ENCODE results near the gene SHISA5. TPM values are rescaled to one million over a fixed set of nuclear protein-coding genes. Genes with fewer than 3 reads are reported as not detected.

SHISA5 gene
- polyA plus RNA-seq, 2 donors = 54.0 to 94.9 TPM

DNA sequence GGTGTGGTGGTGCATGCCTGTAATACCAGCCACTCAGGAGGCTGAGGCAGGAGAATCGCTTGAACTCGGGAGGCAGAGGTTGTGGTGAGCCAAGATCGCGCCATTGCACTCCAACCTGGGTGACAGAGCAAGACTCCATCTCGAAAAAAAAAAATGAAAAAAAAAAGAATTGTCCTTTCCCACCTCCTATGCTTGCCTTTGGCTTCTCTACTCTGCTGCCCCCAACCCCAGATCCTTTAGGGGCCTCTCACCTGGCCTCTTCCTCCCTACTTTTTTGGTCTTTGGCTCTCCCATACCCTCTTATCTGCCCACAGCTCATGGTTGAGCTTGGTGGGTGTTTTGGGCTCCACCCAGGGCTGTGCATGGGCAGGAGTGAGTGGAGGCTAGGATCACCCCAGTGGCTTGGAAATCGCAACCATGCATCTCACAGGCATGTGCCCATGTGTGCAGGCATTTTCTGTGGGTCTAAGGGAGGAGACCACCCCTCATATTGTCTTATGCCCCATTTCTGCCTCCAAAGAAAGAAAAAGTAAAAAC, 2.1 kb upstream of the SHISA5 start:
- Histone ChIP-seq H3K36me3 (ENCODE audit: control insufficient read depth in 2 of 2, insufficient read depth in 2 of 2, low read length in 1 of 2) (peaks cover 0 to 2% of the 10 kb centered on the region in 2 donors), H3K27ac (ENCODE audit: low read depth in 2 of 2, low read length in 1 of 2) (peak overlapping the region; percentile 37 to 52), H3K4me3 (ENCODE audit: low read depth in 1 of 2, low read length in 2 of 2) (no peak overlapping the region), H3K4me1 (ENCODE audit: control insufficient read depth in 2 of 2, insufficient read depth in 2 of 2, low read length in 1 of 2) (peaks cover 13 to 18% of the 10 kb centered on the region in 2 donors), H3K27me3 (ENCODE audit: control insufficient read depth in 1 of 2, insufficient read depth in 2 of 2, low read length in 2 of 2) (no peaks in the 10 kb centered on the region), H3K9me3 (ENCODE audit: control insufficient read depth in 2 of 2, insufficient read depth in 1 of 2, low read depth in 1 of 2, low read length in 1 of 2) (no peaks in the 10 kb centered on the region)
- WGBS, 2 donors = 92 to 95% methylated on average over 6 of the region's 6 CpGs

DNA sequence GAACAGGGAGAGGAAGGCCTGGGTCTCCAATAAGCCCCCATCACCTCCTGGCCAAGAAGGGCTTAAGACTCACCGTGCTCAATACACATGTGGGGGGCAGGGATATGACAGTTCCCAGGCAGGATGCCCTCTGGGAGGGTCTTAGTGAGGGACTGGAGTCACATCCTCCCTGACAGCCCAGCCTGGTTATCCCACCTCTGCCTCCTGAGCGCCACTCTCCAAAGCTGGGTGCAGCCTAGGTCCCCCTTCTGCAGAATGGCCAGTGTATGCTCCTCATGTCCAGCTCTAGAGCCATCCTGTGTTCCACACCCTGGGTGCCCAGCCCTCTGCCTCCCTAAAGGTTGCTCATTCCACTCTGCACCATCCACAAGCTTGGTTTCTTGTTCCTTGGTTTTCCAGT, 1.2 kb upstream of the SHISA5 start:
- H3K27ac ChIP-seq (ENCODE audit: low read depth in 2 of 2, low read length in 1 of 2) = peak overlapping the region; percentile 57 to 98
- H3K4me3 ChIP-seq (ENCODE audit: low read depth in 1 of 2, low read length in 2 of 2) = no peak overlapping the region
- H3K36me3 ChIP-seq (ENCODE audit: control insufficient read depth in 2 of 2, insufficient read depth in 2 of 2, low read length in 1 of 2) = peaks cover 0 to 2% of the 10 kb centered on the region in 2 donors
- peaks cover 13 to 25% of the 10 kb centered on the region in 2 donors for H3K4me1 ChIP-seq (ENCODE audit: control insufficient read depth in 2 of 2, insufficient read depth in 2 of 2, low read length in 1 of 2)
- no peaks in the 10 kb centered on the region for H3K9me3 ChIP-seq (ENCODE audit: control insufficient read depth in 2 of 2, insufficient read depth in 1 of 2, low read depth in 1 of 2, low read length in 1 of 2)
- 75 to 80% methylated on average over 2 of the region's 2 CpGs for WGBS, 2 donors
- H3K27me3 ChIP-seq (ENCODE audit: control insufficient read depth in 1 of 2, insufficient read depth in 2 of 2, low read length in 2 of 2) = no peaks in the 10 kb centered on the region

- Histone ChIP-seq H3K9me3 (ENCODE audit: control insufficient read depth in 2 of 2, insufficient read depth in 1 of 2, low read depth in 1 of 2, low read length in 1 of 2) (no peaks in the 10 kb centered on the region), H3K4me1 (ENCODE audit: control insufficient read depth in 2 of 2, insufficient read depth in 2 of 2, low read length in 1 of 2) (peaks cover 13 to 25% of the 10 kb centered on the region in 2 donors), H3K27me3 (ENCODE audit: control insufficient read depth in 1 of 2, insufficient read depth in 2 of 2, low read length in 2 of 2) (no peaks in the 10 kb centered on the region), H3K4me3 (ENCODE audit: low read depth in 1 of 2, low read length in 2 of 2) (peak overlapping the region; percentile 69 to 82), H3K27ac (ENCODE audit: low read depth in 2 of 2, low read length in 1 of 2) (peak overlapping the region; percentile 96 to 98), H3K36me3 (ENCODE audit: control insufficient read depth in 2 of 2, insufficient read depth in 2 of 2, low read length in 1 of 2) (peaks cover 3 to 7% of the 10 kb centered on the region in 2 donors)
- WGBS, 2 donors = 5 to 13% methylated on average over 25 to 26 of the region's 26 CpGs
Observed at GRCh38 chr3:48503401-48504050, 448 bp downstream of the SHISA5 start.

DNA sequence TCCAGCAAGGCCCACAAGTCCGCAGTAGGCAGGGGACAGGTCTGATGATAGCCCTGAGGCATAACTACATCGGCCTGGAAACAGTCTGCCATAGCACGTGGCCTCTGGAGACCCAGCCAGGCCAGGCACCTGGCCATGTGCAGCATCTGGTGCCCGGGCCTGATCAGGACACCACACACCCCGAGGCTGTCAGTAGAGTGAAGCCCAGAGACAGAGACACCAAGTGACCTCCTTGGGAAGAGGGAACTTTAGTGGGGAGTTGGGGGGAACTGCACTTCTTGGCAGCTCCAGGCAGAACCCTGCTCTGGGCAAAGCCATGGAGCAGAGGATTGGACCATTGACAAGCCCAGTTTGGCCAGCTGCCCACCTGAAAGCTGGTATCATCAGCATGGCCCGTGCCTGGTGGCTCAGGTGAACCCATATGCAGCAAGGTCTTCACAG, 1.2 kb downstream of the SHISA5 start:
- 33 to 37% methylated on average over 6 of the region's 6 CpGs for WGBS, 2 donors
- no peaks in the 10 kb centered on the region for H3K27me3 ChIP-seq (ENCODE audit: control insufficient read depth in 1 of 2, insufficient read depth in 2 of 2, low read length in 2 of 2)
- peaks cover 6 to 11% of the 10 kb centered on the region in 2 donors for H3K36me3 ChIP-seq (ENCODE audit: control insufficient read depth in 2 of 2, insufficient read depth in 2 of 2, low read length in 1 of 2)
- H3K4me3 ChIP-seq (ENCODE audit: low read depth in 1 of 2, low read length in 2 of 2) = peak overlapping the region; percentile 69 to 82
- H3K9me3 ChIP-seq (ENCODE audit: control insufficient read depth in 2 of 2, insufficient read depth in 1 of 2, low read depth in 1 of 2, low read length in 1 of 2) = no peaks in the 10 kb centered on the region
- peak overlapping the region; percentile 96 to 98 for H3K27ac ChIP-seq (ENCODE audit: low read depth in 2 of 2, low read length in 1 of 2)
- H3K4me1 ChIP-seq (ENCODE audit: control insufficient read depth in 2 of 2, insufficient read depth in 2 of 2, low read length in 1 of 2) = peaks cover 13 to 25% of the 10 kb centered on the region in 2 donors

- WGBS, 2 donors = 69 to 73% methylated on average over 5 of the region's 5 CpGs
- peaks cover 6 to 11% of the 10 kb centered on the region in 2 donors for H3K36me3 ChIP-seq (ENCODE audit: control insufficient read depth in 2 of 2, insufficient read depth in 2 of 2, low read length in 1 of 2)
- no peak overlapping the region for H3K4me3 ChIP-seq (ENCODE audit: low read depth in 1 of 2, low read length in 2 of 2)
- H3K4me1 ChIP-seq (ENCODE audit: control insufficient read depth in 2 of 2, insufficient read depth in 2 of 2, low read length in 1 of 2) = peaks cover 13 to 25% of the 10 kb centered on the region in 2 donors
- peak overlapping the region; percentile 96 to 98 for H3K27ac ChIP-seq (ENCODE audit: low read depth in 2 of 2, low read length in 1 of 2)
- H3K27me3 ChIP-seq (ENCODE audit: control insufficient read depth in 1 of 2, insufficient read depth in 2 of 2, low read length in 2 of 2) = no peaks in the 10 kb centered on the region
- H3K9me3 ChIP-seq (ENCODE audit: control insufficient read depth in 2 of 2, insufficient read depth in 1 of 2, low read depth in 1 of 2, low read length in 1 of 2) = no peaks in the 10 kb centered on the region
Observed at GRCh38 chr3:48502121-48502520, 1.9 kb downstream of the SHISA5 start.

DNA sequence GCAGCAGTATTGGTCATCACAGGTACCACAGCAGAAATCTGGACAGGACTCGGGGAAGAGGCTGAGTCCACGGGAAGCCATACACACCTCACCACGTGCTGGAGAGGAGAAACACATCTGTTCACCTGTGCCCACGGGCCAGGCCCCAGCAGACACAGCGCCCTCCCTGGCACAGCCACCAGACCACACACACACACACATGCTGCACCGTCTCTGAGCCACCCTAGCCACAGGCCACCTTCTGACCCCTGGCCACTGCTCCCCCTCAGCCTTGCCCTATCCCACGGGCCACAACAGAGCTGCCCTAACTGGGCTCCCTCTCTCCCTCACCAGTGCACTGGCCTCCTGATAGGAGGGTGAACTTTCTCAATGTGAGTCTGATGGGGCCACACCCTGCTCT, 2.8 kb downstream of the SHISA5 start:
- Histone ChIP-seq H3K27me3 (ENCODE audit: control insufficient read depth in 1 of 2, insufficient read depth in 2 of 2, low read length in 2 of 2) (no peaks in the 10 kb centered on the region), H3K4me3 (ENCODE audit: low read depth in 1 of 2, low read length in 2 of 2) (no peak overlapping the region), H3K4me1 (ENCODE audit: control insufficient read depth in 2 of 2, insufficient read depth in 2 of 2, low read length in 1 of 2) (peaks cover 13 to 25% of the 10 kb centered on the region in 2 donors), H3K9me3 (ENCODE audit: control insufficient read depth in 2 of 2, insufficient read depth in 1 of 2, low read depth in 1 of 2, low read length in 1 of 2) (no peaks in the 10 kb centered on the region), H3K27ac (ENCODE audit: low read depth in 2 of 2, low read length in 1 of 2) (peak overlapping the region; percentile 10 to 48), H3K36me3 (ENCODE audit: control insufficient read depth in 2 of 2, insufficient read depth in 2 of 2, low read length in 1 of 2) (peaks cover 6 to 11% of the 10 kb centered on the region in 2 donors)
- WGBS, 2 donors = 60 to 79% methylated on average over 7 of the region's 7 CpGs

GRCh38 chr3:48500656-48501055, 3.3 kb downstream of the SHISA5 start:
- no peak overlapping the region for H3K4me3 ChIP-seq (ENCODE audit: low read depth in 1 of 2, low read length in 2 of 2)
- peak overlapping the region; percentile 10 to 48 for H3K27ac ChIP-seq (ENCODE audit: low read depth in 2 of 2, low read length in 1 of 2)
- WGBS, 2 donors = 67 to 77% methylated on average over 5 of the region's 5 CpGs
- H3K9me3 ChIP-seq (ENCODE audit: control insufficient read depth in 2 of 2, insufficient read depth in 1 of 2, low read depth in 1 of 2, low read length in 1 of 2) = no peaks in the 10 kb centered on the region
- H3K4me1 ChIP-seq (ENCODE audit: control insufficient read depth in 2 of 2, insufficient read depth in 2 of 2, low read length in 1 of 2) = peaks cover 13 to 25% of the 10 kb centered on the region in 2 donors
- H3K36me3 ChIP-seq (ENCODE audit: control insufficient read depth in 2 of 2, insufficient read depth in 2 of 2, low read length in 1 of 2) = peaks cover 6 to 11% of the 10 kb centered on the region in 2 donors
- no peaks in the 10 kb centered on the region for H3K27me3 ChIP-seq (ENCODE audit: control insufficient read depth in 1 of 2, insufficient read depth in 2 of 2, low read length in 2 of 2)

DNA sequence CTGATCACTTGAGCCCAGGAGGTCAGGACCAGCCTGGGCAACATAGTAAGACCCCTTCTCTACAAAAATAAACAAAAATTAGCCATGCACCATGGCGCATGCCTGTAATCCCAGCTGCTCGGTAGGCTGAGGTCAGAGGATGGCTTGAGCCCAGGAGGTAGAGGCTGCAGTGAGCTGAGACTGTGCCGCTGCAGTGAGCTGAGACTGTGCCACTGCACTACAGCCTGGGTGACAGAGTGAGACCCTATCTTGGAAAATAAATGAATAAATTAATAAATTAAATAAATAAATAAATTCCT, 10.8 kb downstream of the SHISA5 start:
- no peaks in the 10 kb centered on the region for H3K9me3 ChIP-seq (ENCODE audit: control insufficient read depth in 2 of 2, insufficient read depth in 1 of 2, low read depth in 1 of 2, low read length in 1 of 2)
- H3K27ac ChIP-seq (ENCODE audit: low read depth in 2 of 2, low read length in 1 of 2) = peak overlapping the region; percentile 76 to 83
- peaks cover 0 to 4% of the 10 kb centered on the region in 2 donors for H3K4me1 ChIP-seq (ENCODE audit: control insufficient read depth in 2 of 2, insufficient read depth in 2 of 2, low read length in 1 of 2)
- no peak overlapping the region for H3K4me3 ChIP-seq (ENCODE audit: low read depth in 1 of 2, low read length in 2 of 2)
- H3K36me3 ChIP-seq (ENCODE audit: control insufficient read depth in 2 of 2, insufficient read depth in 2 of 2, low read length in 1 of 2) = peaks cover 2 to 7% of the 10 kb centered on the region in 2 donors
- H3K27me3 ChIP-seq (ENCODE audit: control insufficient read depth in 1 of 2, insufficient read depth in 2 of 2, low read length in 2 of 2) = no peaks in the 10 kb centered on the region
- 54 to 66% methylated on average over 3 of the region's 3 CpGs for WGBS, 2 donors

DNA sequence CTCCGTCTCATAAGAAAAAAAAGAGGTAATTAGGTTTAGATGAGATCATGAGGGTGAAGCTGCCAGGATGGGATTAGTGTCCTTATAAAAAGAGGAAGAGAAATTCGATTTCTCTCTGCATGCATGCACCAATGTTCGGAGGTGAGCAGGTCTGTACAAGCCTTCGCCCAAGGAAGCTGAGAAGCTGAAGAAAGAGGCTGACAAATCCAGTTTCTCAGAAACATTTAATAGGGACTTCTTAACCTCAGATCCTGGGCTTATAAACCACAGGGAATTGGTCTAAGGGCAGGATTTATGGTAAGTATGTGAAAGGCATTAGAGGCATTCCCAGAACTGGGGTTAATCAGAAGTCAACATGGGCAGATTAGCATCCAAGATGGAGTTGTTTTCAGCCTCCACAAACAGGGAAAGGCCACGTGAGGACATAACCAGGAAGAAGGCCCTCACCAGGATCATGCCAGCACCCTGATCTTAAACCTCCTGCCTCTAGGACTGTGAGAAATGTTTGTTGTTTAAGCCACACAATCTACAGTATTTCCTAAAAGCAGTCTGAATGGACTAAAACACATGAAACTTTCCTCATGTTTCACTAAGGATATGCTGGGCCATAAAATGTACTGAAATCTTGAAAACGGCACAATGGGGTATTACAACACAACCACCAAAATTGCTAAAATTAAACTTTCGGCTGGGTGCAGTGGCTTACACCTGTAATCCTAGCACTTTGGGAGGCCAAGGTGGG, 11.3 kb downstream of the SHISA5 start:
- Histone ChIP-seq H3K27ac (ENCODE audit: low read depth in 2 of 2, low read length in 1 of 2) (peak overlapping the region; percentile 76 to 83), H3K36me3 (ENCODE audit: control insufficient read depth in 2 of 2, insufficient read depth in 2 of 2, low read length in 1 of 2) (peaks cover 0 to 6% of the 10 kb centered on the region in 2 donors), H3K4me3 (ENCODE audit: low read depth in 1 of 2, low read length in 2 of 2) (no peak overlapping the region), H3K9me3 (ENCODE audit: control insufficient read depth in 2 of 2, insufficient read depth in 1 of 2, low read depth in 1 of 2, low read length in 1 of 2) (no peaks in the 10 kb centered on the region), H3K4me1 (ENCODE audit: control insufficient read depth in 2 of 2, insufficient read depth in 2 of 2, low read length in 1 of 2) (peaks cover 0 to 4% of the 10 kb centered on the region in 2 donors), H3K27me3 (ENCODE audit: control insufficient read depth in 1 of 2, insufficient read depth in 2 of 2, low read length in 2 of 2) (no peaks in the 10 kb centered on the region)
- 42 to 54% methylated on average over 7 of the region's 7 CpGs for WGBS, 2 donors

Measured in esophagus (tissue), 2 donors.